GM23338 (cell line): ENCODE data around the gene XPA. TPM values are rescaled to one million over a fixed set of nuclear protein-coding genes. Genes with fewer than 3 reads are reported as not detected.

Experiments
- ATAC-seq: fragments of 200-7000 bp; cut with Tn5 transposase; 3 replicates; pipeline ENCODE4 v1.9.1; 2020
- DNase-seq: peaks from one replicate; pipeline ENCODE4 v3.0.0-alpha.2; 2015; ENCODE audit warnings: low spot score
- H2AFZ ChIP-seq: fragments of 200-600 bp; sonication (generic); 2 replicates; pipeline ENCODE4 v1.8.0; 2016; ENCODE audit warnings: antibody characterized with exemption, mild to moderate bottlenecking, moderate library complexity
- H3F3A ChIP-seq: fragments of 200-600 bp; sonication (generic); replicated peaks from 2 replicates; pipeline ENCODE4 v1.8.0; 2017; ENCODE audit warnings: antibody characterized with exemption, mixed run types, low read depth
- H3K27ac ChIP-seq: fragments of 200-600 bp; sonication (generic); 2 replicates; pipeline ENCODE4 v1.6.1; 2016; ENCODE audit warnings: low read depth
- H3K27me3 ChIP-seq: fragments of 200-600 bp; sonication (generic); 2 replicates; pipeline ENCODE4 v1.8.0; 2016; ENCODE audit warnings: mild to moderate bottlenecking, mixed run types, moderate library complexity; ENCODE audit not compliant: insufficient read depth
- H3K36me3 ChIP-seq: fragments of 200-600 bp; sonication (generic); 2 replicates; pipeline ENCODE4 v1.8.0; 2016; ENCODE audit warnings: mild to moderate bottlenecking; ENCODE audit not compliant: insufficient read depth
- H3K4me1 ChIP-seq: fragments of 200-600 bp; sonication (generic); 2 replicates; pipeline ENCODE4 v1.8.0; 2016; ENCODE audit warnings: mild to moderate bottlenecking, moderate library complexity; ENCODE audit not compliant: insufficient read depth
- H3K4me2 ChIP-seq: fragments of 200-600 bp; sonication (generic); 2 replicates; pipeline ENCODE4 v1.7.1; 2017; ENCODE audit warnings: mixed run types
- H3K4me3 ChIP-seq: fragments of 200-600 bp; sonication (generic); 2 replicates; pipeline ENCODE4 v1.6.1; 2016; ENCODE audit warnings: mixed run types
- H3K79me2 ChIP-seq: fragments of 200-600 bp; sonication (generic); replicated peaks from 2 replicates; pipeline ENCODE4 v1.8.0; 2017; ENCODE audit warnings: mild to moderate bottlenecking; ENCODE audit not compliant: insufficient read depth
- H3K9me2 ChIP-seq: fragments of 200-600 bp; sonication (generic); 2 replicates; pipeline ENCODE4 v1.8.0; 2017; ENCODE audit not compliant: insufficient read depth
- H4K20me1 ChIP-seq: fragments of 200-600 bp; sonication (generic); replicated peaks from 2 replicates; pipeline ENCODE4 v1.8.0; 2017; ENCODE audit warnings: mild to moderate bottlenecking; ENCODE audit not compliant: insufficient read depth
- H3K27ac Mint-ChIP-seq: 2 replicates; pipeline ENCODE4 v1.8.0; 2020; ENCODE audit warnings: inconsistent platforms, mild to moderate bottlenecking, moderate library complexity, mixed read lengths
- H3K27me3 Mint-ChIP-seq: 3 replicates; pipeline ENCODE4 v1.8.0; 2022; ENCODE audit warnings: low read depth, mild to moderate bottlenecking, moderate library complexity, mixed read lengths, inconsistent platforms; ENCODE audit not compliant: insufficient read depth, poor library complexity
- H3K36me3 Mint-ChIP-seq: 3 replicates; pipeline ENCODE4 v1.8.0; 2021; ENCODE audit warnings: low read depth, mild to moderate bottlenecking, inconsistent platforms, moderate library complexity, mixed read lengths
- H3K4me1 Mint-ChIP-seq: 3 replicates; pipeline ENCODE4 v1.8.0; 2020; ENCODE audit warnings: mild to moderate bottlenecking, inconsistent platforms, mixed read lengths
- H3K4me3 Mint-ChIP-seq: 3 replicates; pipeline ENCODE4 v1.8.0; 2021; ENCODE audit warnings: moderate library complexity, mild to moderate bottlenecking, inconsistent platforms, mixed read lengths
- H3K9me3 Mint-ChIP-seq: 3 replicates; pipeline ENCODE4 v1.8.0; 2020; ENCODE audit warnings: moderate library complexity, mild to moderate bottlenecking, inconsistent platforms, mixed read lengths
- CREB1 ChIP-seq: fragments of 250-450 bp; sonication (Bioruptor Pico); IDR thresholded peaks from 2 replicates; pipeline ENCODE4 v1.5.0; 2020; ENCODE audit warnings: low read depth, mild to moderate bottlenecking, moderate library complexity
- EZH2 ChIP-seq: fragments of 200-600 bp; sonication (generic); IDR thresholded peaks from one replicate; pipeline ENCODE4 v1.8.0; 2017; ENCODE audit warnings: antibody characterized with exemption, mild to moderate bottlenecking, low read depth; ENCODE audit not compliant: unreplicated experiment
- EZH2phosphoT487 ChIP-seq: fragments of 200-600 bp; sonication (generic); IDR thresholded peaks from one replicate; pipeline ENCODE4 v1.8.1; 2018; ENCODE audit warnings: antibody characterized with exemption; ENCODE audit not compliant: unreplicated experiment
- POLR2AphosphoS5 ChIP-seq: IDR thresholded peaks from 2 replicates; pipeline ENCODE4 v1.6.1; 2016; ENCODE audit warnings: antibody characterized with exemption, low read depth
- REST ChIP-seq: IDR thresholded peaks from one replicate; pipeline ENCODE4 v1.6.1; 2018; ENCODE audit warnings: antibody characterized with exemption; ENCODE audit not compliant: unreplicated experiment
- ZNF462 ChIP-seq: fragments of 250-450 bp; sonication (Bioruptor Pico); IDR thresholded peaks from 2 replicates; pipeline ENCODE4 v1.5.0; 2020; ENCODE audit warnings: mild to moderate bottlenecking, moderate library complexity
- polyA plus RNA-seq: library from polyadenylated mRNA; unstranded; fragments of >200 nt; fragmentation: Nextera tagmentation; extraction: Ambion mirVana; gene quantifications from 2 replicates; pipeline ENCODE4 v1.2.1, GENCODE V29; 2016
- total RNA-seq: library from RNA; depleted of rRNA; stranded (reverse); fragments of >200 nt; shearing (Covaris generic); gene quantifications from 2 replicates; pipeline ENCODE4 v1.2.3, GENCODE V29; 2014
- TF ChIP-seq, protein P1 (sequence below), 2 experiments: fragments of 200-600 bp in 1 of 2; sonication (generic) in 1 of 2; conservative IDR thresholded peaks; 2 replicates each; pipeline versions ENCODE4 v1.5.1 to v1.6.1; 2016 to 2017; ENCODE audit warnings: antibody characterized with exemption in 2 of 2, low read depth in 2 of 2, mild to moderate bottlenecking in 2 of 2, moderate library complexity in 1 of 2

XPA gene
- total and polyA plus RNA-seq, 2 experiments from 2014 or later = 1.9 to 9.1 TPM

GRCh38 chr9:97740848-97741821, 44.0 kb upstream of the XPA start:
- Histone ChIP-seq H3K4me1 (0 out of 2 replicates have a peak, but pooled peaks cover 6% of the 10 kb centered on the region), H3K27me3 (peaks cover 50% of the 10 kb centered on the region), H3K9me2 (0 out of 2 replicates have a peak, but pooled peaks cover 8% of the 10 kb centered on the region), H3K79me2 (no peaks in the 10 kb centered on the region), H3F3A (no peaks in the 10 kb centered on the region; the same call in 1 of the 2 replicates), H2AFZ (peak overlapping the region; percentile 98), H3K4me2 (peak overlapping the region; percentile 75), H3K27ac (no peak overlapping the region), H3K36me3 (no peaks in the 10 kb centered on the region), H3K4me3 (peak overlapping the region; percentile 72), H4K20me1 (no peaks in the 10 kb centered on the region)
- peak; percentile 50 for TF ChIP-seq POLR2AphosphoS5
- TF ChIP-seq, protein P1, sequence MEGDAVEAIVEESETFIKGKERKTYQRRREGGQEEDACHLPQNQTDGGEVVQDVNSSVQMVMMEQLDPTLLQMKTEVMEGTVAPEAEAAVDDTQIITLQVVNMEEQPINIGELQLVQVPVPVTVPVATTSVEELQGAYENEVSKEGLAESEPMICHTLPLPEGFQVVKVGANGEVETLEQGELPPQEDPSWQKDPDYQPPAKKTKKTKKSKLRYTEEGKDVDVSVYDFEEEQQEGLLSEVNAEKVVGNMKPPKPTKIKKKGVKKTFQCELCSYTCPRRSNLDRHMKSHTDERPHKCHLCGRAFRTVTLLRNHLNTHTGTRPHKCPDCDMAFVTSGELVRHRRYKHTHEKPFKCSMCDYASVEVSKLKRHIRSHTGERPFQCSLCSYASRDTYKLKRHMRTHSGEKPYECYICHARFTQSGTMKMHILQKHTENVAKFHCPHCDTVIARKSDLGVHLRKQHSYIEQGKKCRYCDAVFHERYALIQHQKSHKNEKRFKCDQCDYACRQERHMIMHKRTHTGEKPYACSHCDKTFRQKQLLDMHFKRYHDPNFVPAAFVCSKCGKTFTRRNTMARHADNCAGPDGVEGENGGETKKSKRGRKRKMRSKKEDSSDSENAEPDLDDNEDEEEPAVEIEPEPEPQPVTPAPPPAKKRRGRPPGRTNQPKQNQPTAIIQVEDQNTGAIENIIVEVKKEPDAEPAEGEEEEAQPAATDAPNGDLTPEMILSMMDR (conservative IDR thresholded peaks at IDR 0.05; ENCODE audit: low read depth in 2 of 2) = peak in 1 of 2 experiments; percentile 15; a peak in 1 of 4 replicates
- TF ChIP-seq CREB1 = peak; percentile 57
- TF ChIP-seq EZH2 = no peak
- TF ChIP-seq REST = no peak
- TF ChIP-seq ZNF462 (CRISPR knock-in tag) = no peak
- no peak for TF ChIP-seq EZH2phosphoT487
- peak; percentile 91 for ATAC-seq
- peak overlapping the region; percentile 71 for H3K4me3 Mint-ChIP-seq
- peaks cover 22% of the 10 kb centered on the region for H3K27me3 Mint-ChIP-seq
- peak; percentile 89 for DNase-seq
- peaks cover 5% of the 10 kb centered on the region for H3K4me1 Mint-ChIP-seq
- H3K27ac Mint-ChIP-seq = no peak overlapping the region
- H3K9me3 Mint-ChIP-seq = peaks cover 15% of the 10 kb centered on the region; the same call in 2 of the 3 replicates
- H3K36me3 Mint-ChIP-seq = peaks cover 9% of the 10 kb centered on the region; the same call in 2 of the 3 replicates
